GM23248 (cell line): Measurements from ENCODE around the gene HAGH.

Experiments used
- EZH2 ChIP-seq: fragments of 200-600 bp; sonication (generic); IDR thresholded peaks from 2 replicates; pipeline ENCODE4 v1.6.1; 2018; ENCODE audit warnings: antibody characterized with exemption, mild to moderate bottlenecking; ENCODE audit not compliant: insufficient read depth, poor library complexity, severe bottlenecking
- EZH2phosphoT487 ChIP-seq: fragments of 200-600 bp; sonication (generic); IDR thresholded peaks from 2 replicates; pipeline ENCODE4 v1.6.1; 2018; ENCODE audit warnings: antibody characterized with exemption, moderate library complexity, mild to moderate bottlenecking, low read depth; ENCODE audit not compliant: insufficient read depth

DNA sequence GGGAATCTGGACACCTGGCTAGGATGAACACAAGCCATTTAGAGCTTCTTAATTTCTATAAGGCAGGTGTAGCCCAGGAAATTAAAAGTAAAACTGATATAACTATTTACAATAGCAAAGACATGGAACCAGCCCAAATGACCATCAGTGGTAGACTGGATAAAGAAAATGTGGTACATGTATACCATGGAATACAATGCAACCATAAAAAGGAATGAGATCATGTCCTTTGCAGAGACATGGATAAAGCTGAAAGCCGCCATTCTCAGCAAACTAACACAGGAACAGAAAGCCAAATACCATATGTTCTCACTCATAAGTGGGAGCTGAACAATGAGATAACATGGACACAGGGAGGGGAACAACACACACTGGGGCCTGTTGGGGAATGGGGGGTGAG is 19.8 kb upstream of the HAGH start:
- TF ChIP-seq EZH2 (no peak), EZH2phosphoT487 (no peak)
